K562 (cell line): ENCODE data around the gene SPOCD1. TPM values are rescaled to one million over a fixed set of nuclear protein-coding genes. Genes with fewer than 3 reads are reported as not detected.
A peak's percentile ranks its signal among the peaks of the same experiment; 100 is the strongest.

Source experiments
- ADNP ChIP-seq: fragments of 200-800 bp; sonication (Bioruptor generic); IDR thresholded peaks from 2 replicates; pipeline ENCODE4 v1.6.1; 2016; ENCODE audit warnings: missing genetic modification characterization, missing compliant biosample characterization
- CBFA2T3 ChIP-seq: fragments of 450-650 bp; IDR thresholded peaks from 2 replicates; pipeline ENCODE4 v1.6.1; 2017
- ELF1 ChIP-seq: fragments of 200-800 bp; sonication (Bioruptor generic); IDR thresholded peaks from 2 replicates; pipeline ENCODE4 v1.6.1; 2016; ENCODE audit warnings: missing genetic modification characterization, missing compliant biosample characterization
- EWSR1 ChIP-seq: fragments of 450-650 bp; IDR thresholded peaks from 2 replicates; pipeline ENCODE4 v1.6.1; 2018; ENCODE audit warnings: borderline replicate concordance, mild to moderate bottlenecking, low read depth, moderate library complexity; ENCODE audit not compliant: partially characterized antibody
- HDAC3 ChIP-seq: fragments of 450-650 bp; IDR thresholded peaks from 2 replicates; pipeline ENCODE4 v1.6.1; 2018; ENCODE audit warnings: borderline replicate concordance, mild to moderate bottlenecking, moderate library complexity; ENCODE audit not compliant: partially characterized antibody
- MCM7 ChIP-seq, 2 experiments: fragments of 450-650 bp; IDR thresholded peaks; 2 replicates each; pipeline ENCODE4 v1.6.1; 2016 to 2018
- MTA2 ChIP-seq: fragments of 450-650 bp; IDR thresholded peaks from 2 replicates; pipeline ENCODE4 v1.6.1; 2016; ENCODE audit warnings: low read depth
- MXI1 ChIP-seq: IDR thresholded peaks from 2 replicates; pipeline ENCODE4 v1.6.1; 2011; ENCODE audit warnings: low read depth, mild to moderate bottlenecking, improper control_type of control experiment, low read length
- SMAD1 ChIP-seq: fragments of 150-350 bp; IDR thresholded peaks from 2 replicates; pipeline ENCODE4 v1.6.1; 2014; ENCODE audit warnings: low read length, low read depth; ENCODE audit not compliant: partially characterized antibody
- TCFL5 ChIP-seq: fragments of 250-450 bp; sonication (Bioruptor Pico); conservative IDR thresholded peaks from 2 replicates; pipeline ENCODE4 v1.6.1; 2021; ENCODE audit warnings: mild to moderate bottlenecking, moderate library complexity, matching md5 sums
- ZNF551 ChIP-seq: fragments of 250-450 bp; sonication (Bioruptor Pico); IDR thresholded peaks from 2 replicates; pipeline ENCODE4 v1.5.0; 2021; ENCODE audit warnings: mild to moderate bottlenecking, moderate library complexity
- polyA plus RNA-seq, 8 experiments: library from polyadenylated mRNA; depleted of rRNA in 4 of 8; stranded (reverse) in 5 of 8; unstranded in 3 of 8; fragments of >200 nt; fragmentation: Nextera tagmentation in 2 of 8; fragmentation: Illumina TruSeq in 1 of 8; extraction: Ambion mirVana in 2 of 8; extraction: Trizol in 1 of 8; gene quantifications; 2 replicates each; pipeline versions ENCODE4 v1.2.1 to v1.2.3, GENCODE V29; 2011 to 2014; ENCODE audit warnings: inconsistent platforms in 1 of 8, missing spikeins in 1 of 8
- total RNA-seq, 7 experiments: library from RNA; depleted of rRNA in 6 of 7; stranded (reverse); fragments of >200 nt in 6 of 7; fragmentation: Illumina TruSeq in 2 of 7; extraction: Trizol in 2 of 7; gene quantifications; 2 replicates each; pipeline versions ENCODE4 v1.2.1 to v1.2.3, GENCODE V29; 2011 to 2021; ENCODE audit warnings: low replicate concordance in 1 of 7
- TF ChIP-seq, protein P1 (sequence below): fragments of 200-800 bp; sonication (Bioruptor generic); IDR thresholded peaks from 2 replicates; pipeline ENCODE4 v1.6.1; 2017; ENCODE audit warnings: missing genetic modification characterization, missing compliant biosample characterization
- TF ChIP-seq, protein P2 (sequence below): fragments of 450-650 bp; IDR thresholded peaks from 2 replicates; pipeline ENCODE4 v1.6.1; 2014; ENCODE audit warnings: low read depth, mild to moderate bottlenecking, moderate library complexity, borderline replicate concordance
- TF ChIP-seq, protein P3 (sequence below): fragments of 250-450 bp; sonication (Bioruptor Pico); IDR thresholded peaks from 2 replicates; pipeline ENCODE4 v1.6.1; 2021; ENCODE audit warnings: mild to moderate bottlenecking
- TF ChIP-seq, protein P4 (sequence below): fragments of 250-450 bp; sonication (Bioruptor Pico); IDR thresholded peaks from 2 replicates; pipeline ENCODE4 v1.4.0; 2020; ENCODE audit warnings: mild to moderate bottlenecking, moderate library complexity, borderline replicate concordance
- TF ChIP-seq, protein P5 (sequence below), 3 experiments: fragments of 200-800 bp in 1 of 3; fragments of 250-450 bp in 1 of 3; fragments of 450-650 bp in 1 of 3; sonication (Bioruptor Pico) in 1 of 3; sonication (Bioruptor generic) in 1 of 3; formaldehyde crosslinking in 1 of 3; IDR thresholded peaks; 2 replicates each; pipeline versions ENCODE4 v1.6.1 to v1.8.0; 2016 to 2022; ENCODE audit warnings: mild to moderate bottlenecking in 2 of 3, missing genetic modification characterization in 2 of 3, missing compliant biosample characterization in 1 of 3, moderate library complexity in 1 of 3
- TF ChIP-seq, protein P6 (sequence below): sonication (generic); formaldehyde crosslinking; IDR thresholded peaks from 2 replicates; pipeline ENCODE4 v1.9.0; 2022; ENCODE audit warnings: mild to moderate bottlenecking, missing genetic modification reagents

Gene SPOCD1
- total and polyA plus RNA-seq, 9 of the 15 experiments (the other 6 are each of a cell fraction or from before 2014, with no cell fraction given), result 0.03 to 0.71 (median 0.26) TPM; not detected in 1

DNA sequence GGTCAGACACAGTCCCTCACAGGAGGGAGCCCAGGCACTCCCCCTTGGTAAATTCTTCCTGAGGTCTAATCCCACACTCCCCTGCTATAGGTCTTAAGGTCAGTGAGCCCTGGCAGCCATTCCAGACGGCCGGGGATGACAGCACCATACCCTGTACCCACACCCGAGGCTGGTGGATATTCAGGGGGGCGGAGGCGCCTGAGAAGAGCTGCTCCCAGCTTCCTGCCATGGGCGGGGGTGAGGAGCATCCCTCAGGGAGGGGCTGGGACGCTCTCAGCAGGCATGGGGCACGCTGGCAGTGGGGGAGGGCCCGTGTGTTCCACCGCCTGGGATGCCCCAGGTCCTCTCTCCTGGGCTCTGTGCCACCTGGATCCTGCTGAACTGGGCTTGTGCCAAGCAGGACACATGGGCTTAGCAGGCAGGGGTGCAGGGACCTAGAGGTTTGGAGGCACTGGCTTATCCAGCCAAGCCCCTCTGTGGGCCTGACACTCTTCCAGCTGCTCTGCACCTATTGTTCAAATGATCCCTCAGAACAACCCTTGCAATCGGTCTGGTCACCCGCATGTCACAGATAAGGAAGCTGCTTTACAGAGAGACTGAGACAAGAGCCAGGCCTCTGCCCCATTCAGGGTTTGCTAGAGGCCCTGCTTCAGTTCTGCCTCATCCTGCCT lies 46.0 kb downstream of the SPOCD1 start (continued):
- TF ChIP-seq, protein P1, sequence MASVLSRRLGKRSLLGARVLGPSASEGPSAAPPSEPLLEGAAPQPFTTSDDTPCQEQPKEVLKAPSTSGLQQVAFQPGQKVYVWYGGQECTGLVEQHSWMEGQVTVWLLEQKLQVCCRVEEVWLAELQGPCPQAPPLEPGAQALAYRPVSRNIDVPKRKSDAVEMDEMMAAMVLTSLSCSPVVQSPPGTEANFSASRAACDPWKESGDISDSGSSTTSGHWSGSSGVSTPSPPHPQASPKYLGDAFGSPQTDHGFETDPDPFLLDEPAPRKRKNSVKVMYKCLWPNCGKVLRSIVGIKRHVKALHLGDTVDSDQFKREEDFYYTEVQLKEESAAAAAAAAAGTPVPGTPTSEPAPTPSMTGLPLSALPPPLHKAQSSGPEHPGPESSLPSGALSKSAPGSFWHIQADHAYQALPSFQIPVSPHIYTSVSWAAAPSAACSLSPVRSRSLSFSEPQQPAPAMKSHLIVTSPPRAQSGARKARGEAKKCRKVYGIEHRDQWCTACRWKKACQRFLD, result no peak
- TF ChIP-seq SMAD1, result no peak
- TF ChIP-seq ADNP (tag), result no peak
- TF ChIP-seq MTA2, result no peak
- TF ChIP-seq, protein P2, sequence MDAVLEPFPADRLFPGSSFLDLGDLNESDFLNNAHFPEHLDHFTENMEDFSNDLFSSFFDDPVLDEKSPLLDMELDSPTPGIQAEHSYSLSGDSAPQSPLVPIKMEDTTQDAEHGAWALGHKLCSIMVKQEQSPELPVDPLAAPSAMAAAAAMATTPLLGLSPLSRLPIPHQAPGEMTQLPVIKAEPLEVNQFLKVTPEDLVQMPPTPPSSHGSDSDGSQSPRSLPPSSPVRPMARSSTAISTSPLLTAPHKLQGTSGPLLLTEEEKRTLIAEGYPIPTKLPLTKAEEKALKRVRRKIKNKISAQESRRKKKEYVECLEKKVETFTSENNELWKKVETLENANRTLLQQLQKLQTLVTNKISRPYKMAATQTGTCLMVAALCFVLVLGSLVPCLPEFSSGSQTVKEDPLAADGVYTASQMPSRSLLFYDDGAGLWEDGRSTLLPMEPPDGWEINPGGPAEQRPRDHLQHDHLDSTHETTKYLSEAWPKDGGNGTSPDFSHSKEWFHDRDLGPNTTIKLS, result no peak
- TF ChIP-seq, protein P3, sequence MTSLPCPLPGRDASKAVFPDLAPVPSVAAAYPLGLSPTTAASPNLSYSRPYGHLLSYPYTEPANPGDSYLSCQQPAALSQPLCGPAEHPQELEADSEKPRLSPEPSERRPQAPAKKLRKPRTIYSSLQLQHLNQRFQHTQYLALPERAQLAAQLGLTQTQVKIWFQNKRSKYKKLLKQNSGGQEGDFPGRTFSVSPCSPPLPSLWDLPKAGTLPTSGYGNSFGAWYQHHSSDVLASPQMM (CRISPR knock-in tag), result no peak
- no peak for TF ChIP-seq ELF1 (tag)
- TF ChIP-seq, protein P4, sequence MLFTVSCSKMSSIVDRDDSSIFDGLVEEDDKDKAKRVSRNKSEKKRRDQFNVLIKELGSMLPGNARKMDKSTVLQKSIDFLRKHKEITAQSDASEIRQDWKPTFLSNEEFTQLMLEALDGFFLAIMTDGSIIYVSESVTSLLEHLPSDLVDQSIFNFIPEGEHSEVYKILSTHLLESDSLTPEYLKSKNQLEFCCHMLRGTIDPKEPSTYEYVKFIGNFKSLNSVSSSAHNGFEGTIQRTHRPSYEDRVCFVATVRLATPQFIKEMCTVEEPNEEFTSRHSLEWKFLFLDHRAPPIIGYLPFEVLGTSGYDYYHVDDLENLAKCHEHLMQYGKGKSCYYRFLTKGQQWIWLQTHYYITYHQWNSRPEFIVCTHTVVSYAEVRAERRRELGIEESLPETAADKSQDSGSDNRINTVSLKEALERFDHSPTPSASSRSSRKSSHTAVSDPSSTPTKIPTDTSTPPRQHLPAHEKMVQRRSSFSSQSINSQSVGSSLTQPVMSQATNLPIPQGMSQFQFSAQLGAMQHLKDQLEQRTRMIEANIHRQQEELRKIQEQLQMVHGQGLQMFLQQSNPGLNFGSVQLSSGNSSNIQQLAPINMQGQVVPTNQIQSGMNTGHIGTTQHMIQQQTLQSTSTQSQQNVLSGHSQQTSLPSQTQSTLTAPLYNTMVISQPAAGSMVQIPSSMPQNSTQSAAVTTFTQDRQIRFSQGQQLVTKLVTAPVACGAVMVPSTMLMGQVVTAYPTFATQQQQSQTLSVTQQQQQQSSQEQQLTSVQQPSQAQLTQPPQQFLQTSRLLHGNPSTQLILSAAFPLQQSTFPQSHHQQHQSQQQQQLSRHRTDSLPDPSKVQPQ, result no peak
- TF ChIP-seq HDAC3, result no peak
- TF ChIP-seq TCFL5 (CRISPR knock-in tag), result no peak
- TF ChIP-seq ZNF551 (CRISPR knock-in tag), result no peak
- no peak for TF ChIP-seq EWSR1
- TF ChIP-seq MXI1, result no peak
- no peak for TF ChIP-seq MCM7 (IDR thresholded peaks at IDR 0.05)
- peak; percentile 46 for TF ChIP-seq CBFA2T3
- TF ChIP-seq, protein P5, sequence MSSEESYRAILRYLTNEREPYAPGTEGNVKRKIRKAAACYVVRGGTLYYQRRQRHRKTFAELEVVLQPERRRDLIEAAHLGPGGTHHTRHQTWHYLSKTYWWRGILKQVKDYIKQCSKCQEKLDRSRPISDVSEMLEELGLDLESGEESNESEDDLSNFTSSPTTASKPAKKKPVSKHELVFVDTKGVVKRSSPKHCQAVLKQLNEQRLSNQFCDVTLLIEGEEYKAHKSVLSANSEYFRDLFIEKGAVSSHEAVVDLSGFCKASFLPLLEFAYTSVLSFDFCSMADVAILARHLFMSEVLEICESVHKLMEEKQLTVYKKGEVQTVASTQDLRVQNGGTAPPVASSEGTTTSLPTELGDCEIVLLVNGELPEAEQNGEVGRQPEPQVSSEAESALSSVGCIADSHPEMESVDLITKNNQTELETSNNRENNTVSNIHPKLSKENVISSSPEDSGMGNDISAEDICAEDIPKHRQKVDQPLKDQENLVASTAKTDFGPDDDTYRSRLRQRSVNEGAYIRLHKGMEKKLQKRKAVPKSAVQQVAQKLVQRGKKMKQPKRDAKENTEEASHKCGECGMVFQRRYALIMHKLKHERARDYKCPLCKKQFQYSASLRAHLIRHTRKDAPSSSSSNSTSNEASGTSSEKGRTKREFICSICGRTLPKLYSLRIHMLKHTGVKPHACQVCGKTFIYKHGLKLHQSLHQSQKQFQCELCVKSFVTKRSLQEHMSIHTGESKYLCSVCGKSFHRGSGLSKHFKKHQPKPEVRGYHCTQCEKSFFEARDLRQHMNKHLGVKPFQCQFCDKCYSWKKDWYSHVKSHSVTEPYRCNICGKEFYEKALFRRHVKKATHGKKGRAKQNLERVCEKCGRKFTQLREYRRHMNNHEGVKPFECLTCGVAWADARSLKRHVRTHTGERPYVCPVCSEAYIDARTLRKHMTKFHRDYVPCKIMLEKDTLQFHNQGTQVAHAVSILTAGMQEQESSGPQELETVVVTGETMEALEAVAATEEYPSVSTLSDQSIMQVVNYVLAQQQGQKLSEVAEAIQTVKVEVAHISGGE (CRISPR knock-in tag; IDR thresholded peaks at IDR 0.05), result peak in 1 of 3 experiments; percentile 5; a peak in 1 of 6 replicates
- TF ChIP-seq, protein P6, sequence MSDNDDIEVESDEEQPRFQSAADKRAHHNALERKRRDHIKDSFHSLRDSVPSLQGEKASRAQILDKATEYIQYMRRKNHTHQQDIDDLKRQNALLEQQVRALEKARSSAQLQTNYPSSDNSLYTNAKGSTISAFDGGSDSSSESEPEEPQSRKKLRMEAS, result peak; percentile 48; the same call in 1 of the 2 replicates
